Activated CD4-positive, alpha-beta T cell treated with anti-CD3 and anti-CD28 coated beads, Interleukin-2, amount 50 U/mL, for 16 hours (primary cell): ENCODE data around the gene ALG14.
"Not testable (repeated sequence)": the region's sequence is repeated elsewhere in the genome, so short reads cannot be mapped to it uniquely, and the experiment has no call there.

Source experiments
- DNase-seq: peaks from one replicate; pipeline ENCODE4 v3.0.0-alpha.2; 2020

Gene ALG14

GRCh38 chr1:95041491-95042165 is 31.1 kb downstream of the ALG14 start:
- peak; percentile 11 for DNase-seq

GRCh38 chr1:95040032-95040525 is 32.7 kb downstream of the ALG14 start:
- DNase-seq = no peak

- DNase-seq = no peak
Observed at GRCh38 chr1:95039360-95040031, 33.3 kb downstream of the ALG14 start.

- DNase-seq = no peak
Observed at GRCh38 chr1:95035536-95035935, 37.2 kb downstream of the ALG14 start.

GRCh38 chr1:95034506-95034905 is 38.2 kb downstream of the ALG14 start:
- no peak for DNase-seq

GRCh38 chr1:95033843-95034242 is 38.9 kb downstream of the ALG14 start:
- no peak for DNase-seq

GRCh38 chr1:95029532-95029931 is 43.2 kb downstream of the ALG14 start:
- no peak for DNase-seq

GRCh38 chr1:95028954-95029353 is 43.8 kb downstream of the ALG14 start:
- no peak for DNase-seq

- DNase-seq = no peak
Observed at GRCh38 chr1:95027046-95027445, 45.7 kb downstream of the ALG14 start.

- no peak for DNase-seq
Observed at GRCh38 chr1:95023399-95024043, 49.2 kb downstream of the ALG14 start.

GRCh38 chr1:95022644-95022926 is 50.2 kb downstream of the ALG14 start:
- no peak for DNase-seq

- no peak for DNase-seq
Observed at GRCh38 chr1:95021805-95022643, 50.7 kb downstream of the ALG14 start.

GRCh38 chr1:95021119-95021518 is 51.6 kb downstream of the ALG14 start:
- DNase-seq = no peak

GRCh38 chr1:95019466-95019865 is 53.3 kb downstream of the ALG14 start:
- DNase-seq = not testable (repeated sequence)

GRCh38 chr1:95018602-95019369 is 54.0 kb downstream of the ALG14 start:
- no peak for DNase-seq

- DNase-seq = no peak
Observed at GRCh38 chr1:95017775-95018174, 55.0 kb downstream of the ALG14 start.

GRCh38 chr1:95015076-95015475 is 57.7 kb downstream of the ALG14 start:
- no peak for DNase-seq

- DNase-seq = no peak
Observed at GRCh38 chr1:95013950-95014574, 58.7 kb downstream of the ALG14 start.

- no peak for DNase-seq
Observed at GRCh38 chr1:95012389-95012788, 60.4 kb downstream of the ALG14 start.

GRCh38 chr1:95010158-95010557 is 62.6 kb downstream of the ALG14 start:
- DNase-seq = no peak

- no peak for DNase-seq
Observed at GRCh38 chr1:95007687-95008086, 65.1 kb downstream of the ALG14 start.

GRCh38 chr1:95006681-95007080 is 66.1 kb downstream of the ALG14 start:
- no peak for DNase-seq
